ENCODE measurements around the gene CAPN7.
A peak's percentile ranks its signal among the peaks of the same experiment; 100 is the strongest.
"Not testable (repeated sequence)": the region's sequence is repeated elsewhere in the genome, so short reads cannot be mapped to it uniquely, and the experiment has no call there.

The CAPN7 gene

GRCh38 chr3:15186101-15186476, 20.0 kb upstream of the CAPN7 start:
- Mint-ChIP-seq H3K27ac (no peak overlapping the region), H3K4me1 (peaks cover 7% of the 10 kb centered on the region), H3K27me3 (ENCODE audit: low read depth, poor library complexity) (peaks cover 5% of the 10 kb centered on the region), H3K9me3 (peaks cover 9% of the 10 kb centered on the region), H3K36me3 (ENCODE audit: low read depth) (peaks cover 7% of the 10 kb centered on the region), H3K4me3 (no peak overlapping the region)
- no peak for TF ChIP-seq CTCF (IDR thresholded peaks at IDR 0.05)
- no peak for DNase-seq

DNA sequence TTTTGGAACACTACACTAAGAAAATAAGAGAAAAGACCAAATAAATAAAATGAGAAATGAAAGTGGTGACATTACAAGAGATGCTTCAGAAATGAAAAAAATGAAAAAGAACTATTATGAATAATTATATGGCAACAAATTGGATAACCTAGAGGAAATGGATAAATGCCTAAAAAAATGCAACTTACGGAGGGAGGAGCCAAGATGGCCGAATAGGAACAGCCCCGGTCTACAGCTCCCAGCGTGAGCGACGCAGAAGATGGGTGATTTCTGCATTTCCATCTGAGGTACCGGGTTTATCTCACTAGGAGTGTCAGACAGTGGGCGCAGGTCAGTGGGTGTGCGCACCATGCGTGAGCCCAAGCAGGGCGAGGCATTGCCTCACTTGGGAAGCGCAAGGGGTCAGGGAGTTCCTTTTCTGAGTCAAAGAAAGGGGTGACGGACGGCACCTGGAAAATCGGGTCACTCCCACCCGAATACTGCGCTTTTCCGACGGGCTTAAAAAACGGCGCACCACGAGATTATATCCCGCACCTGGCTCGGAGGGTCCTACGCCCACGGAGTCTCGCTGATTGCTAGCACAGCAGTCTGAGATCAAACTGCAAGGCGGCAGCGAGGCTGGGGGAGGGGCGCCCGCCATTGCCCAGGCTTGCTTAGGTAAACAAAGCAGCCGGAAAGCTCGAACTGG, 19.4 kb upstream of the CAPN7 start:
- peak overlapping the region; percentile 15 for H3K27ac Mint-ChIP-seq
- H3K27me3 Mint-ChIP-seq (ENCODE audit: low read depth, poor library complexity); H3K36me3 Mint-ChIP-seq (ENCODE audit: low read depth); H3K4me3 Mint-ChIP-seq; DNase-seq; H3K4me1 Mint-ChIP-seq; H3K9me3 Mint-ChIP-seq: not testable (repeated sequence)

DNA sequence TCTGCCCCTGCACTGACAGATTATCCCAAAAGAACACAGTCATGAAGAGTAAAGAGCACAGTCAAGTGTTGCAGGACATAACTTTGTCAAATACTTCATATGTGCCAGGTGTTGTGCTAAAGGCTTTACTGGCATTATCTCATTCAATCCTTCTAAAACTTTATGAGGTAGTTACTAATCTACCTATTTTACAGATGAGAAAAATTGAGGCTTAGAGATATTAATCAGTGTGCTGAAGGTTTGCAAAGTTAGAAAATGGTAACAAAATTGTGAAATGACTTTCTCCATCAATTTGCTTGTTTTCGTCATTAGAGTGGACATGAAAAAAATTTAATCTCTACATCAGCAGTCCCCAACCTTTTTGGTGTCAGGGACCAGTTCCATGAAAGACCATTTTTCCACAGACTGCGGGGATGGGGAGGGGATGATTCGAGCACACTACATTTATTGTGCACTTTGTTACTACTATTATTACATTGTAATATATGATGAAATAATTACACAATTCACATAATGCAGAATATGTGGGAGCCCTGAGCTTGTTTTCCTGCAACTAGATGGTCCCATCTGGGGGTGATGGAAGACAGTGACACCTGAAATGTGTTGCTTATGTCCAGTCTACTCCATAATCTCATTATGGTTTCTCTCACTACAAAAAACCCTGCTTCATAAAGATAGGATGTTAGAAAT, 8.6 kb upstream of the CAPN7 start:
- no peak overlapping the region for H3K27ac Mint-ChIP-seq
- H3K4me3 Mint-ChIP-seq: no peak overlapping the region
- peaks cover 48% of the 10 kb centered on the region for H3K27me3 Mint-ChIP-seq (ENCODE audit: low read depth, poor library complexity)
- peaks cover 21% of the 10 kb centered on the region for H3K9me3 Mint-ChIP-seq
- no peak for TF ChIP-seq CTCF (IDR thresholded peaks at IDR 0.05)
- no peak for DNase-seq
- H3K4me1 Mint-ChIP-seq: no peaks in the 10 kb centered on the region
- H3K36me3 Mint-ChIP-seq (ENCODE audit: low read depth): no peaks in the 10 kb centered on the region

- no peak for TF ChIP-seq CTCF (IDR thresholded peaks at IDR 0.05)
- Mint-ChIP-seq H3K4me3 (no peak overlapping the region), H3K9me3 (peaks cover 10% of the 10 kb centered on the region), H3K4me1 (no peaks in the 10 kb centered on the region), H3K36me3 (ENCODE audit: low read depth) (no peaks in the 10 kb centered on the region), H3K27ac (no peak overlapping the region), H3K27me3 (ENCODE audit: low read depth, poor library complexity) (peaks cover 37% of the 10 kb centered on the region)
- DNase-seq: no peak
Observed at GRCh38 chr3:15198686-15199085, 7.4 kb upstream of the CAPN7 start.

DNA sequence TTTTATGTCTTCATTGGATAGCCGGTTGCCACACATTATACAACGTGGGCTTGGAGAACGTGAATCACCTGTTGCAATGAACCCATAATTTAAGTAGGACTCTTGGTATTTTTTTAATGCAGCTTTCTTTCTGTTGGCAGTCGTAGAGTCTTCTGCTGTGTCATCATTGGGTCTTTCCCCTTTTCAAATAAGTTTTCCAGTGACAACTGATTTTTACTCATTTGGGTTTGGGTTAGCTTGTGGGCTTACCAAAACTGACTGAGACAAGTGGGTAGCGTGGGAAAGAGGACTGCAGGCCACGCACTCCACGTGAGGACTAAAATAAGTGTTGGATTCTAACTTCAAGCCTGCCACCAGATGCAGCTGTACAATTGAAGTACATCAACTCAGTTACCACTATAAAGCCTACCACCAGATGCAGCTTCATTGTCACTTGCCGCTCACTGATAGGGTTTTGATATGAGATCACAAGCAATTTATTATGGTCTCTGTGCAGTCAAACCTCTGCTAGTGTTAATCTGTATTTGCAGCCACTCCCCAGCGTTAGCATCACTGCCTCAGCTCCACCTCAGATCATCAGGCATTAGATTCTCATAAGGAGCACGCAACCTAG, 6.4 kb upstream of the CAPN7 start:
- H3K9me3 Mint-ChIP-seq: peaks cover 3% of the 10 kb centered on the region

More for the DNA sequence above, 6.4 kb upstream of the CAPN7 start:
- no peak for DNase-seq
- H3K4me1 Mint-ChIP-seq: no peaks in the 10 kb centered on the region
- no peak for TF ChIP-seq CTCF (IDR thresholded peaks at IDR 0.05)
- H3K4me3 Mint-ChIP-seq: no peak overlapping the region
- H3K27me3 Mint-ChIP-seq (ENCODE audit: low read depth, poor library complexity): peaks cover 30% of the 10 kb centered on the region
- no peaks in the 10 kb centered on the region for H3K36me3 Mint-ChIP-seq (ENCODE audit: low read depth)
- H3K27ac Mint-ChIP-seq: no peak overlapping the region
